ENCODE data around the gene SMARCE1.

The SMARCE1 gene

DNA sequence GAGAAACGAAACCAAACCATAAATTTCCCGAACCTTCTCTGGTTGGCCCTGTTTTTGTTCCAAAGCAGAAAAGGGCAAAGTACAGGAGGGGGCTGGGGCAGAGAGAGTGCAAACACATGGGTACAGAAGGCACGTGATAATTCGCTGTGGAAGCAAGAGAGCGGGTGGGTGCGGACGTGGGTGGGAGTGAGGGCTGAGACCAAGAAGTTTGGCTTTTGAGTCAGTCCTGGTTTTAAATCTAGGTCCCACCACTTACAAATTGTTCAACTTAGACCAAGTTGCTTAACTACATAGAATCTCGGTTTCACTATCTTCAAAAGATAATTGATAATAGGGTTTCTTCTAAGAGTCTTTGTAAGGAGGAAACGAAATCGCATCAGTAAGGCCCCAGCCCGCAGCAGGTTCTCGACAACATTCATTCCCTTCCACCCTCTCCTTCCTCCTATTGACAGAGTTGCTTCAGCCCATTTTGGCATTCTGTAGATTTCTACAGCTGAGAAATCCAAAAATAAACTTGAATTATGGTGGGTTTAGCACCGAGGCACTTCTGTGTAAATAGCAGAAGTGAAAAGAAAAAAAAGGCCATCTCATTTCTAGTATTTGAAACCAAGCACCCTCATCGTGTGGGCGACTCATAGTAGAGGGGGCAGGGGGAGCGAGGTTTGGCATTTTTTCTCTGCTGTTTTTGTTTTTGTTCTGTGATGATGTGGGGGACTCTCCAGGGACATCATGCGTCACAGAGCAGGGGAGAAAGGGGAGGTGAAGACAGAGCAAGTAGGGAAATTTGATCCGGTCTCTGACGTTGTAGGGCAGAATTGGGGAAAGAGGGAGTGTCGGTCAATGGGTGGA, 48.8 kb downstream of the SMARCE1 start:
- H3K4me1 ChIP-seq (ENCODE audit: insufficient read depth, low read length): no peaks in the 10 kb centered on the region
- TF ChIP-seq, protein P1, sequence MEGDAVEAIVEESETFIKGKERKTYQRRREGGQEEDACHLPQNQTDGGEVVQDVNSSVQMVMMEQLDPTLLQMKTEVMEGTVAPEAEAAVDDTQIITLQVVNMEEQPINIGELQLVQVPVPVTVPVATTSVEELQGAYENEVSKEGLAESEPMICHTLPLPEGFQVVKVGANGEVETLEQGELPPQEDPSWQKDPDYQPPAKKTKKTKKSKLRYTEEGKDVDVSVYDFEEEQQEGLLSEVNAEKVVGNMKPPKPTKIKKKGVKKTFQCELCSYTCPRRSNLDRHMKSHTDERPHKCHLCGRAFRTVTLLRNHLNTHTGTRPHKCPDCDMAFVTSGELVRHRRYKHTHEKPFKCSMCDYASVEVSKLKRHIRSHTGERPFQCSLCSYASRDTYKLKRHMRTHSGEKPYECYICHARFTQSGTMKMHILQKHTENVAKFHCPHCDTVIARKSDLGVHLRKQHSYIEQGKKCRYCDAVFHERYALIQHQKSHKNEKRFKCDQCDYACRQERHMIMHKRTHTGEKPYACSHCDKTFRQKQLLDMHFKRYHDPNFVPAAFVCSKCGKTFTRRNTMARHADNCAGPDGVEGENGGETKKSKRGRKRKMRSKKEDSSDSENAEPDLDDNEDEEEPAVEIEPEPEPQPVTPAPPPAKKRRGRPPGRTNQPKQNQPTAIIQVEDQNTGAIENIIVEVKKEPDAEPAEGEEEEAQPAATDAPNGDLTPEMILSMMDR (IDR thresholded peaks at IDR 0.05; ENCODE audit: borderline replicate concordance, extremely low read depth, low read length, poor library complexity, severe bottlenecking): no peak
- TF ChIP-seq EZH2 (IDR thresholded peaks at IDR 0.05; ENCODE audit: borderline replicate concordance, low read depth, low read length, severe bottlenecking): no peak
- no peaks in the 10 kb centered on the region for H3K27me3 ChIP-seq (ENCODE audit: insufficient read depth, low read length, poor library complexity)
- no peak overlapping the region for H3K4me3 ChIP-seq (ENCODE audit: low read depth in 1 of 2, low read length in 2 of 2)
- H3K27ac ChIP-seq (ENCODE audit: low read length): no peak overlapping the region
- DNase-seq (no peak), ATAC-seq (ENCODE audit: insufficient read depth, low read depth) (no peak)
- H2AFZ ChIP-seq (ENCODE audit: low read depth, low read length): no peak overlapping the region
- no peaks in the 10 kb centered on the region for H3K9me3 ChIP-seq (ENCODE audit: insufficient read depth, low read length, severe bottlenecking)
- H4K20me1 ChIP-seq (ENCODE audit: insufficient read depth, low read length): no peaks in the 10 kb centered on the region
- H3K9ac ChIP-seq (ENCODE audit: low read depth, low read length): no peak overlapping the region
- no peaks in the 10 kb centered on the region for H3K36me3 ChIP-seq (ENCODE audit: insufficient read depth, low read length)
- no peak overlapping the region for H3K4me2 ChIP-seq (ENCODE audit: insufficient read depth, low read length)
- no peaks in the 10 kb centered on the region for H3K79me2 ChIP-seq (ENCODE audit: insufficient read depth, low read length)

DNA sequence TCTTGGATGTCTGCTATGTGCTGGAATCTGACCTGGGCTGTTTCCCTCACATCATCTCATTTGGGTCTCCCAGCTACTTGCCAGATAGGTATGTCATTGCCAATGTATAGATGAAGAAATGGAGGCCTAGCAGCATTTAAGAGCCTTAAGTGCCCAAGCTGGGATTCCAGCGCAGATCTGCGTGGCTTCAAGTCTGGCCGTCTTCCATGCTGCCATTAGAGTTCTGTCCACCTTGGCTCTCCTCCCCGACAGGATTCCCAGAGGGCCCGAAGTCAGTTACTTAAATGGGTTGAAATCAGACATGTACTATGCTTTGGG, 49.4 kb downstream of the SMARCE1 start:
- no peak overlapping the region for H3K4me3 ChIP-seq (ENCODE audit: low read depth in 1 of 2, low read length in 2 of 2)
- TF ChIP-seq, protein P1 (IDR thresholded peaks at IDR 0.05; ENCODE audit: borderline replicate concordance, extremely low read depth, low read length, poor library complexity, severe bottlenecking): no peak
- TF ChIP-seq EZH2 (IDR thresholded peaks at IDR 0.05; ENCODE audit: borderline replicate concordance, low read depth, low read length, severe bottlenecking): no peak
- H3K27me3 ChIP-seq (ENCODE audit: insufficient read depth, low read length, poor library complexity): no peaks in the 10 kb centered on the region
- no peaks in the 10 kb centered on the region for H4K20me1 ChIP-seq (ENCODE audit: insufficient read depth, low read length)
- H3K4me2 ChIP-seq (ENCODE audit: insufficient read depth, low read length): no peak overlapping the region
- no peaks in the 10 kb centered on the region for H3K4me1 ChIP-seq (ENCODE audit: insufficient read depth, low read length)
- no peaks in the 10 kb centered on the region for H3K36me3 ChIP-seq (ENCODE audit: insufficient read depth, low read length)
- DNase-seq: no peak
- H2AFZ ChIP-seq (ENCODE audit: low read depth, low read length): no peak overlapping the region
- no peaks in the 10 kb centered on the region for H3K79me2 ChIP-seq (ENCODE audit: insufficient read depth, low read length)
- no peaks in the 10 kb centered on the region for H3K9me3 ChIP-seq (ENCODE audit: insufficient read depth, low read length, severe bottlenecking)
- no peak for ATAC-seq (ENCODE audit: insufficient read depth, low read depth)
- no peak overlapping the region for H3K27ac ChIP-seq (ENCODE audit: low read length)
- no peak overlapping the region for H3K9ac ChIP-seq (ENCODE audit: low read depth, low read length)

DNA sequence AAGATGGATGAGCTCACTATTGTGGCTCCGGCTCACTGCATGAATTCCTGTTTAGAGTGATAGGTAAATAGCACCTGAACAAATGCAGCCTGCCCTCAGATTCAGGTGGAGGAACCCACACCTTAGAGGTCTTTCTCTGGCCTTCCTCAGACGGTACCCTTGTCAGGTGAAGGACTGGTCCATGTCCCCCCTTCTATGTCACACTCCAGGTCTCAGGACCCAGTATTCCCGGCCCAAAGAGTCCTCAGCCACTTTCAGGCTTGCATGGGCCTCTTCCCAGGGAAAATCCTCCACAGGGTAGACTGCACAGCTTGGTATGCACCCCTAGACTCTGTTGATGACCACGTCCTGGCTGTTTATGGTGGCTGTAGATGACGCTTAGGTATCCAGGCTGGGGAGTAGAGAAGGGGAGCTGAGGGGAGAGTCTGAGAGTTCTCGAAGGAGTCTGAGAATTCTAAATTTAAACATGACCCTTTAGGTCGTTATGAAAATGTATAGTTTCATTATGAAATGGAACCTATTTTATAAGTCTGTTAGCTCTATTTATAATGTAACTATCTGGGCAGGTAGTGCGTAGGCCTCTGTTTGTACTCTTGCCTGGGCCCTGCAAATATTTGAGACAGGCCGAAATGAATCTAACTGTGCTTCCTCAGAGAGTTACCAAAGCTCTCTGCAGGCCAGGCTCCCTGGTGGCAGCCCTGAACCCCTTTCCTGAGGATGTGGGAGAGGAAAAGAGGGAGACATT, 49.9 kb downstream of the SMARCE1 start:
- Histone ChIP-seq H3K9ac (ENCODE audit: low read depth, low read length) (no peak overlapping the region), H3K27me3 (ENCODE audit: insufficient read depth, low read length, poor library complexity) (no peaks in the 10 kb centered on the region), H3K4me1 (ENCODE audit: insufficient read depth, low read length) (no peaks in the 10 kb centered on the region), H2AFZ (ENCODE audit: low read depth, low read length) (no peak overlapping the region), H3K4me2 (ENCODE audit: insufficient read depth, low read length) (no peak overlapping the region), H4K20me1 (ENCODE audit: insufficient read depth, low read length) (no peaks in the 10 kb centered on the region), H3K79me2 (ENCODE audit: insufficient read depth, low read length) (no peaks in the 10 kb centered on the region), H3K4me3 (ENCODE audit: low read depth in 1 of 2, low read length in 2 of 2) (no peak overlapping the region), H3K9me3 (ENCODE audit: insufficient read depth, low read length, severe bottlenecking) (no peaks in the 10 kb centered on the region), H3K27ac (ENCODE audit: low read length) (no peak overlapping the region), H3K36me3 (ENCODE audit: insufficient read depth, low read length) (no peaks in the 10 kb centered on the region)
- no peak for DNase-seq
- TF ChIP-seq, protein P1 (IDR thresholded peaks at IDR 0.05; ENCODE audit: borderline replicate concordance, extremely low read depth, low read length, poor library complexity, severe bottlenecking): no peak
- TF ChIP-seq EZH2 (IDR thresholded peaks at IDR 0.05; ENCODE audit: borderline replicate concordance, low read depth, low read length, severe bottlenecking): no peak
- no peak for ATAC-seq (ENCODE audit: insufficient read depth, low read depth)
